Neural cell (in vitro differentiated cells): ENCODE results near the gene EYS.

Source experiments
- CTCF ChIP-seq: fragments of 450-650 bp; IDR thresholded peaks from 2 replicates; pipeline ENCODE4 v1.5.1; 2014; ENCODE audit warnings: antibody characterized with exemption, mild to moderate bottlenecking, moderate library complexity; ENCODE audit not compliant: poor library complexity, severe bottlenecking
- EP300 ChIP-seq: fragments of 450-650 bp; conservative IDR thresholded peaks from 2 replicates; pipeline ENCODE4 v1.6.1; 2014; ENCODE audit warnings: antibody characterized with exemption, mild to moderate bottlenecking, moderate library complexity; ENCODE audit not compliant: poor library complexity, severe bottlenecking
- EZH2 ChIP-seq: fragments of 200-600, 300-800 bp; shearing (Covaris generic), sonication (generic); IDR thresholded peaks from 2 replicates; pipeline ENCODE4 v1.6.1; 2014; ENCODE audit warnings: antibody characterized with exemption, low read length, borderline replicate concordance, mild to moderate bottlenecking; ENCODE audit not compliant: insufficient read depth, poor library complexity, severe bottlenecking
- POLR2AphosphoS5 ChIP-seq: IDR thresholded peaks from 2 replicates; pipeline ENCODE4 v1.6.1; 2012
- RAD21 ChIP-seq: fragments of 450-650 bp; conservative IDR thresholded peaks from 2 replicates; pipeline ENCODE4 v1.6.1; 2014; ENCODE audit warnings: antibody characterized with exemption, mild to moderate bottlenecking, moderate library complexity
- SMC3 ChIP-seq: fragments of 450-650 bp; conservative IDR thresholded peaks from 2 replicates; pipeline ENCODE4 v1.6.1; 2014; ENCODE audit warnings: antibody characterized with exemption, mild to moderate bottlenecking, moderate library complexity; ENCODE audit not compliant: poor library complexity
- TAF1 ChIP-seq: IDR thresholded peaks from 2 replicates; pipeline ENCODE4 v1.6.1; 2012; ENCODE audit warnings: low read depth

GRCh38 chr6:65229825-65230224 is 477.2 kb downstream of the EYS start:
- TF ChIP-seq CTCF (no peak), TAF1 (no peak), POLR2AphosphoS5 (no peak), EZH2 (no peak), EP300 (no peak), RAD21 (no peak), SMC3 (no peak)
